ENCODE results near the gene TNIP2.

GRCh38 chr4:2715426-2715825, 40.7 kb downstream of the TNIP2 start:
- TF ChIP-seq CTCF (IDR thresholded peaks at IDR 0.05; ENCODE audit: low read length) = no peak
- no peak for TF ChIP-seq EZH2 (optimal IDR thresholded peaks at IDR 0.05; ENCODE audit: low read depth, low read length)

Data from MM.1S (cell line).